SK-N-MC (cell line): ENCODE data around the gene MPV17L2.

Source experiments
- DNase-seq: peaks from one replicate; pipeline ENCODE4 v3.0.0-alpha.2; 2011; ENCODE audit warnings: low read depth, low spot score
- H3K27ac ChIP-seq: fragments of 200-600 bp; sonication (generic); 2 replicates; pipeline ENCODE4 v1.5.1; 2016; ENCODE audit warnings: mixed run types
- H3K36me3 ChIP-seq: fragments of 200-600 bp; sonication (generic); 2 replicates; pipeline ENCODE4 v1.6.1; 2017; ENCODE audit warnings: antibody characterized with exemption, low read length, mixed read lengths; ENCODE audit not compliant: insufficient read depth
- H3K4me3 ChIP-seq: fragments of 200-600 bp; sonication (generic); 2 replicates; pipeline ENCODE4 v1.5.1; 2016
- H3K9ac ChIP-seq: fragments of 200-600 bp; sonication (generic); 2 replicates; pipeline ENCODE4 v1.8.0; 2017; ENCODE audit warnings: mixed run types, mixed read lengths; ENCODE audit not compliant: insufficient read length
- H3K9me3 ChIP-seq: fragments of 200-600 bp; sonication (generic); 2 replicates; pipeline ENCODE4 v1.6.1; 2017; ENCODE audit warnings: low read depth, mild to moderate bottlenecking, antibody characterized with exemption, low read length, moderate library complexity, mixed read lengths
- EZH2 ChIP-seq: fragments of 200-600 bp; sonication (generic); IDR thresholded peaks from one replicate; pipeline ENCODE4 v1.6.1; 2017; ENCODE audit warnings: antibody characterized with exemption
- FOXP2 ChIP-seq: optimal IDR thresholded peaks from 2 replicates; pipeline ENCODE3; 2011; ENCODE audit warnings: mild to moderate bottlenecking, moderate library complexity; ENCODE audit not compliant: insufficient read depth; ENCODE audit errors: extremely low read length, control extremely low read depth
- POLR2AphosphoS5 ChIP-seq: IDR thresholded peaks from 2 replicates; pipeline ENCODE4 v1.6.1; 2012; ENCODE audit warnings: mild to moderate bottlenecking, low read depth, low read length, borderline replicate concordance

Gene MPV17L2

DNA sequence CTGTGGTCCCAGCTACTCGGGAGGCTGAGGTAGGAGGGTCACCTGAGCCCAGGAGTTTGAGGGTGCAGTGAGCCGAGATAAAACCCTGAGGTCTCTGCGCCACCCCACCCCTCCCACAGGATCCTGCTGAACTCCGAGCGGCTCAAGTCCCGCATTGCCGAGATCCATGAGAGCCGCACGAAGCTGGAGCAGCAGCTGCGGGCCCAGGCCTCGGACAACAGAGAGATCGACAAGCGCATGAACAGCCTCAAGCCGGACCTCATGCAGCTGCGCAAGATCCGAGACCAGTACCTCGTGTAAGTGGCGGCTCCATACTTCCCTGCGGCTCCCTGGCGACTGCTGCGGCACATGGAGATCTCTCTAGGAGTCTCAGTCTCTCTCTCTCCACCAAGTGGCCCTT lies 26.0 kb upstream of the MPV17L2 start:
- Histone ChIP-seq H3K4me3 (no peak overlapping the region), H3K9ac (no peak overlapping the region), H3K9me3 (no peaks in the 10 kb centered on the region), H3K36me3 (peaks cover 24% of the 10 kb centered on the region; the same call in 1 of the 2 replicates), H3K27ac (no peak overlapping the region)
- no peak for TF ChIP-seq POLR2AphosphoS5
- no peak for TF ChIP-seq FOXP2
- no peak for TF ChIP-seq EZH2
- DNase-seq, result no peak

DNA sequence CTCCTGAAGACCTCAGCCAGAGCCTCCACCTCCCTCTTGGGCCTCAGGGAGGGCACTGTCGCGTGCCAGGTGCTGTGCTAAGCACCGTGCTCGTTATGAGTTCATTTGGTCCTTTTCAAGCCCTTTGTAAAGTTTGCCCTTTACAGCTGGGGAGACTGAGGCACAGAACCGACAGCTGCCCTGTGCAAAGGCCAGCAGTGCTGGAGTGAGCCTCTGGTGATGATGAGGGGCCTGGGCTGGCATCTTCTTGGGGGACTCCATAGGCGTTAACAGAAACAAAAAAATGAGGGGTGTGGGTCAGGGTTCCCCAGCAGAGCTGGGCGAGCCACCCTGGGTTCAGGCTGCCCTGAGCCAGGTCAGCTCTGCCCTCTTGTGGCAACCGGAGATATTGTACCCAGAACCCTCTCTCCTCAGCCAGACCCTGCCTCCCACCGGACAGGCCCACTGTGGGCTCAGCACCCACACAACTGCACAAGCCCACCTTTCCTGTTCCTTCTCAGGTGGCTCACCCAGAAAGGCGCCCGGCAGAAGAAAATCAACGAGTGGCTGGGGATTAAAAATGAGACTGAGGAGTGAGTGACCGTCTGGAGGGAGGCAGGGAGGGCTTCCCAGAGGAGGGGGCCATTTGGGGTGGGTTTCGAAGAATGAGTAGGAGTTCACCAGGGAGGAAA lies 24.9 kb upstream of the MPV17L2 start:
- TF ChIP-seq FOXP2 (no peak), EZH2 (no peak), POLR2AphosphoS5 (no peak)
- Histone ChIP-seq H3K9me3 (no peaks in the 10 kb centered on the region), H3K27ac (no peak overlapping the region), H3K4me3 (no peak overlapping the region), H3K36me3 (peaks cover 15% of the 10 kb centered on the region; the same call in 1 of the 2 replicates), H3K9ac (no peak overlapping the region)
- DNase-seq, result no peak

DNA sequence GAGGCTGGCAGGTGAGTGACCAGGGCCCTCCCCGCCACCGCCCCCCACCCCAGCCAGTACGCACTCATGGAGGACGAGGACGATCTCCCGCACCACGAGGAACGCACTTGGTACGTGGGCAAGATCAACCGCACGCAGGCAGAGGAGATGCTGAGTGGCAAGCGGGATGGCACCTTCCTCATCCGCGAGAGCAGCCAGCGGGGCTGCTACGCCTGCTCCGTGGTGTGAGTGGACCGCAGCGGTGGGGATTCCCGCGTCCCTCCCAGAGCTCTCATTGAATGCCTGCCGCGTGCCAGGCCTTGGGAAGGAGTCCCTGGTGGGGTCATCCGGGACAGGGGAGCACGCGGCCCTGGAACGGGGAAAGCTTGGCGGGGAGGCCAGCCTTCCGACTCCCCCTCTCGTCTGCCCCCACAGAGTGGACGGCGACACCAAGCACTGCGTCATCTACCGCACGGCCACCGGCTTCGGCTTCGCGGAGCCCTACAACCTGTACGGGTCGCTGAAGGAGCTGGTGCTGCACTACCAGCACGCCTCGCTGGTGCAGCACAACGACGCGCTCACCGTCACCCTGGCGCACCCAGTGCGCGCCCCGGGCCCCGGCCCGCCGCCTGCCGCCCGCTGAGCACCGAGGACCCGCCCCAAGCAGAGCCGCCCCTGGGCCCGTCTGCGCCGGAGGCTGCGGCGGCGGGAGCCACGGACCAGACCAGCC lies 24.2 kb upstream of the MPV17L2 start:
- H3K4me3 ChIP-seq, result no peak overlapping the region
- no peak for DNase-seq
- H3K9ac ChIP-seq, result no peak overlapping the region
- TF ChIP-seq FOXP2, result no peak
- no peak for TF ChIP-seq EZH2
- TF ChIP-seq POLR2AphosphoS5, result no peak
- H3K9me3 ChIP-seq, result no peaks in the 10 kb centered on the region
- H3K27ac ChIP-seq, result no peak overlapping the region
- peaks cover 13% of the 10 kb centered on the region; the same call in 1 of the 2 replicates for H3K36me3 ChIP-seq

DNA sequence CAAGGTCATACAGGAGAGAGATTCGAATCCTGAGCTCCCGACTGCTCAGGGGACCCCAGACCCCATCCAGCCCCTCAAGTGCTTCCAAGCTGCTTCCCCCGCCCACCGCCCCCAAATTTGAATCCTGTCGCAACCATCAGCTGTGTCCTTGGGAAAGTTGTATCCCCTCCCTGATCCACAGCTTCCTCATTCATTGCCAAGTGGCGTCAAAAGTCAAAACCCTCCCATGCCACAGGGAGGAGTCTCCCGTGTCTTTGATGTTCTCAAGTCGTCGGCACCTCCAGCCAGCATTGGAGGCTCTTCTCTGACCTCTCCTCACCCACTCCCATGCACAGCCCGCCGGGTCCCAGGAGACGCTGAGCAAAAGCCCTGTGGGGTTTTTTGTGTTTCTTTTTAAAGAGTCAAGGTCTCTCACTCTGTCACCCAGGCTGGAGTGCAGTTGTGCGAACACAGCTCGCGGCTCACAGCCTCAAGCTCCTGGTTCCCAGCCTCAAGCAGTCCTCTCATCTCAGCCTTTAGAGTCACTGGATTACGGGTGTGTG lies 22.2 kb upstream of the MPV17L2 start:
- no peak overlapping the region for H3K27ac ChIP-seq
- no peak for TF ChIP-seq FOXP2
- no peak for TF ChIP-seq POLR2AphosphoS5
- TF ChIP-seq EZH2, result no peak
- H3K9me3 ChIP-seq, result no peaks in the 10 kb centered on the region
- H3K9ac ChIP-seq, result no peak overlapping the region
- no peak for DNase-seq
- H3K36me3 ChIP-seq, result peaks cover 8% of the 10 kb centered on the region; the same call in 1 of the 2 replicates
- no peak overlapping the region for H3K4me3 ChIP-seq

DNA sequence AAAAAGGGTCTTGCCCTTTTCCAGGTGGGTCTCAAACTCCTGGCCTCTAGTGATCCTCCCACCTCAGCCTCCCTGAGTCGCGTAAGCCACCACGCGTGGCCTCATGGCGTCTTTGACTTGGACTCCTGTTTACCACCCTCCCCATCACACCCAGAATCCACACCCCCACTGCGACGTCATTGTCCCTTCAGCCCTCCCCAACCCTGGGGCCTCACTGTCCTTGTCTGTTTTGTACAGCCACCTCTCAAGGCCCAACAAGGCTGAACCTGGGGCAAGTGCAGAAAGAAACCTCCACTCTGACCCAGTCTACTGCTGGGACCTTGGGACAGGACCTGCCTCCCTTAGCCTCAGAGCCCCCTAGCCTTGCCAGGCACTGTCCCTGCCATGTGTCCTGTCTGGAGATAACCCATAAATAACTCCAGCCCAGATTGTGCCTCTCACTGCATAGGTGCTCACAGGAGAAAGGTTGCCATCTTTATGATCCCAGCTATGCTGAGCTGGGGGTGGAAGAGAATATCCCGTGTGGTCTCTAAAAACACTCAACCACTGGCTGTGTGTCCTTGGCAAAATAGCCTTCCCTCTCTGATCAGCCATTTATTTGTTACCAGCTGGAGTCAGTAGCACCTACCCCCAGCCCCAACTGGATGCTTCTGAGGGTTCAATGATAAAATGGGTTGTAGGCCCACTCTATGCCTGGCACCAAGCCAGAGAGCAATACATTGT lies 21.3 kb upstream of the MPV17L2 start:
- DNase-seq, result no peak
- TF ChIP-seq FOXP2, result no peak
- no peak for TF ChIP-seq EZH2
- no peak for TF ChIP-seq POLR2AphosphoS5
- Histone ChIP-seq H3K9me3 (no peaks in the 10 kb centered on the region), H3K9ac (no peak overlapping the region), H3K4me3 (no peak overlapping the region), H3K27ac (no peak overlapping the region), H3K36me3 (peaks cover 4% of the 10 kb centered on the region; the same call in 1 of the 2 replicates)

DNA sequence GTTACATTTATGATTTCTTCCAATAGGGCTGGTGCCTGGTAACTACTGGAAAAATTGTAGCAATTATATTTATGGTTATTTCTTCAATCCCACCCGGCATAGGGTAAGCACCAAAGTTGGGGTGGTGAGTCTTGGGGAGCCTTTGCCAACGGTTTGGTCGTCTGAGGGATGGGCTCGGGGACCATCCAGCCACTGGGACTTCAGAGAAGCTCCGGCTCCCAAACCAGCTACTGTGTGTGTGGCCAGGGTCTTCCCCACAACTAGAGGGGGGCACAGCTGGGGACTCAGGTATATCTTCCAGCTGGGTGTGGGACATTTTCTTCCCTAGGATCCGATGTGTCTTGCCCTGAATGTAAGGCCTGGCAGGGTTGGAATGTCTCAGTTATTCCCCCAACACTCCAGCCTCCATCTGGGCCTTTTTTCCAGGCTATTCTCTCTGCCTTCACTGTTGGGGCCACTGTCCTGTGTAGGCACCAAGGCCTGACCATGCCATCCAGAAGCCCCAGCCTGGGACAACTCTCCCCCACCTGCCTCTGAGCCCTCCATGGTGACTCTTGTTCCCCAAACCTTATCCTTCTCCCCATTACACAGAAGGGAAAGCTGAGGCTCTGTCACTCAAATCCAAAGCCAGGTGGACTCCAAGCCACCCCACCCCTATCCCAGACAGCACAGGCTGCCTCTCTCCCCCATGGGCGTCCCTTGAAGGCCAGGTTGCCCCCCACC lies 20.5 kb upstream of the MPV17L2 start:
- Histone ChIP-seq H3K9ac (no peak overlapping the region), H3K36me3 (peaks cover 4% of the 10 kb centered on the region; the same call in 1 of the 2 replicates), H3K9me3 (no peaks in the 10 kb centered on the region), H3K27ac (no peak overlapping the region), H3K4me3 (no peak overlapping the region)
- no peak for TF ChIP-seq EZH2
- TF ChIP-seq POLR2AphosphoS5, result no peak
- no peak for TF ChIP-seq FOXP2
- no peak for DNase-seq

DNA sequence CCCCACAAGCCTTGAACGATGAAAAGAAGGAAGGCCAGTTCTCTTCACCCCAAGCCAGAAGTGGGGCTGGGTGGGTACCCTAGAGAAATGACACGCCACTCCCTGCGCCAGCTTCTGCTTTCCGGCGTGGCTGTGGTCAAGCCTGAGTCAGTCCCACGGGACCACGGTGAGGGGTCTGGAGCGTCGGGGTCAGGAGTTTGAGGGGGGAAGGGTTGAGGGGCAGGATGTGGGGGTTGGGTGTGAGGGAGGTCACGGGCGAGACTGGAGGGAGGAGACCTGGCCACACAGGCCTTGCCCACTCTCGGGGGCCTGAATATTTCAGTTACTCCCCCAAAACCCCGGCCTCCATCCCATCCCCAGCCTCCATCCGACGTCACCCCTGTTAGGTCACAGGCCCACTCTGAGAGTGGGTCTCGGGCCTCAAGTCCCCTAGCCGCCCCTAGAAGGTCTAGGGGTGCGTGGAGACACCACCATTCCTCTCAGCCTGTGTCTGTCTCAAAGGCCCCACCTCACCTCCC lies 19.9 kb upstream of the MPV17L2 start:
- Histone ChIP-seq H3K27ac (no peak overlapping the region), H3K36me3 (peaks cover 4% of the 10 kb centered on the region; the same call in 1 of the 2 replicates), H3K9ac (no peak overlapping the region), H3K9me3 (no peaks in the 10 kb centered on the region), H3K4me3 (peak overlapping the region; percentile 79)
- TF ChIP-seq POLR2AphosphoS5 (no peak), EZH2 (no peak), FOXP2 (no peak)
- no peak for DNase-seq
